Femur (tissue), 1 donor: ENCODE measurements around the gene C21orf58.
"Not testable (repeated sequence)": the region's sequence is repeated elsewhere in the genome, so short reads cannot be mapped to it uniquely, and the experiment has no call there.

Source experiments
- DNase-seq: peaks from one replicate; pipeline ENCODE4 v3.0.0-alpha.2; 2017

The C21orf58 gene

GRCh38 chr21:46323227-46323709, 402 bp downstream of the C21orf58 start:
- DNase-seq = no peak

GRCh38 chr21:46322351-46323226, 1.1 kb downstream of the C21orf58 start:
- DNase-seq = no peak

GRCh38 chr21:46320331-46320801, 3.3 kb downstream of the C21orf58 start:
- no peak for DNase-seq

DNA sequence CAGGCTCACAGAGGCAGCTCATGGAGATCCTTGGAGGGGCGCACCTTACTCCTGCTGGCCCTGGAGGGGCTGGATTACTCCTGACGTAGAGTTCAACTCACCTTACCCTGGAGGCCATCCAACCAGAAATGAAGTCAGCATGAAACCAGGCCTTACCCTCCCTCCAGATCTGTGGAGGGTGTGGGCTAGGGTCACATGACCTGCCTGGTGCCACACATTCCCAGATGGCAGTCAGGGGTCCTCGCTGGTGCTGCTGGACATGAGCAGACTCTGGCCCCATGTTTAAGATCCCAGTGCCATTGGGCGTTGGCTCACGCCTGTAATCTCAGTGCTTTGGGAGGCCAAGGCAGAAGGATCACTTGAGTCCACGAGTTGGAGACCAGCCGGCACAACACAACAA, 4.5 kb downstream of the C21orf58 start:
- no peak for DNase-seq

DNA sequence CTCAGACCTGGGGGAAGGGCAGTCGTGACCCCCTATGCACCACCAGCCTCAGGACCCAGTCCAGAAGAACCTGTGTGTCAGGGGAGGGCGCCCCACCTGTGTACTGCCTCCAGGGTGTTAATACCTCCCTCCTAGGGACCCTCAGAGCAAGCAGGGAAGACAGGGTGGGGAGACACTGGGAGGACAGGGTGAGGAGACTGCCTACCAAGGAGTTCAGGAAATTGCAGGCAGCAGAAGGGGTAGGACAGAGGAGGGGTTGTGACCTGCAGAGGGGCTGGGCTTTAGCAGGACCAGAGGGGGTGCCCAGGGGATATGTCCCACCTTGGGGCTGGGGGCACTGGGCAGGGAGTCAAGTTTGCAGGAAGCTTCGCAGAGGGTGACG, 5.2 kb downstream of the C21orf58 start:
- no peak for DNase-seq

- DNase-seq = no peak
These were observed 5.8 kb downstream of the C21orf58 start for GRCh38 chr21:46317710-46318463.

DNA sequence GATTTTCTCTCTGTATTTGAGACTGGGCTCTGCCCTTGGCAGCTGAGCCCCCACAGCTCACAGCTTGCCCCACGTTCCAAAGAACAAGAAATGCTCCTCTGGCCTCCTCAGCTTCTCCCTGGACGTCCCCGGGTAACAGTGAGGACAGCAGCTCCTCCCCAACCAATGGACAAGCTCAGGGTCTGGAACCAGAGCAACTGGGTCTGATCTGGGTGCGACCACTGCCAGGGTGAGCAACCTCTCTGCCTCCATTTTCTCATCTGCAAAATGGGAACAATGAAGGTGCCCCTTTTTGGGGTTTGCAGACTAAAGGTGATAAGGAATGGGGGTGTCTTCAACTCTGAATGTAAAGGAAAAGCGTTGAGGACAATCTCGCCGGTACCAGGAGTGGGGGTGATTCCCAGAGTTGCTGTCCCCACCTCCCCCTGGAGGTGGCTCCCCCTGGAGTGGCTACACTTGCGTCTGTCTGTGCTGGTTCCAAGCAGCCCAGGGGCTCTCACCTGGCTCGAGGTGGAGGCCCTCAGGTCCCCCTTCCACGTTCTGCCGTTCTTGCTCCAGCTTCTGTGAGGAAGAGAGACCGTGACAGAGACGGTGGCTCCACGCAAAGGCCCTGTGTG, 6.9 kb downstream of the C21orf58 start:
- no peak for DNase-seq

GRCh38 chr21:46314441-46315020, 9.1 kb downstream of the C21orf58 start:
- DNase-seq = no peak

GRCh38 chr21:46312949-46313348, 10.7 kb downstream of the C21orf58 start:
- no peak for DNase-seq

DNA sequence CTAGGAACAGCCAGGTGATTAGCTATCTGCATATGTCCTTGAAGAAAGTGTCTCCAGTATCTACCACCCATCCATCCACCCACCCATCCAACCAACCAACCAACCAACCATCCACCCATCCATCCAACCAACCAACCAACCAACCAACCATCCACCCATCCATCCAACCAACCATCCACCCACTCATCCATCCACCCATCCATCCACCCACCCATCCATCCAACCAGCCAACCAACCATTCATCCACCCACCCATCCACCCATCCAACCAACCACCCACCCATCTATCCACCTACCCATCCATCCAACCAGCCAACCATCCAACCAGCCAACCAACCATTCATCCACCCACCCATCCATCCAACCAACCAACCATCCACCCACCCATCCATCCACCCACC, 12.1 kb downstream of the C21orf58 start:
- DNase-seq = no peak

DNA sequence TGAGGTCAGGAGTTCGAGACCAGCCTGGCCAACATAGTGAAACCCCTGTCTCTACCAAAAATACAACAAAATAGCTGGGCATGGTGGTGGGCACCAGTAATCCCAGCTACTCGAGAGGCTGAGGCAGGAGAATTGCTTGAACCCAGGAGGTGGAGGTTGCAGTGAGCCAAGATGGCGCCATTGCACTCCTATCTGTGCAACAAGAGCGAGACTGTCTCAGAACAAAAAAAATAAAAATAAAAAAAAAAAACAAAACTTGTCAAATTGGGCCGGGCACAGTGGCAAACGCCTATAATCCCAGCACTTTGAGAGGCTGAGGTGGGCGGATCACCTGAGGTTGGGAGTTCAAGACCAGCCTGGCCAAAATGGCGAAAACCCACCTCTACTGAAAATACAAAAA, 13.4 kb downstream of the C21orf58 start:
- not testable (repeated sequence) for DNase-seq

GRCh38 chr21:46308431-46308830, 15.2 kb downstream of the C21orf58 start:
- no peak for DNase-seq

GRCh38 chr21:46307625-46308024, 16.0 kb downstream of the C21orf58 start:
- DNase-seq = no peak

- no peak for DNase-seq
These were observed 18.7 kb downstream of the C21orf58 start for GRCh38 chr21:46304955-46305354.

- no peak for DNase-seq
These were observed 19.2 kb downstream of the C21orf58 start for GRCh38 chr21:46304437-46304836.

DNA sequence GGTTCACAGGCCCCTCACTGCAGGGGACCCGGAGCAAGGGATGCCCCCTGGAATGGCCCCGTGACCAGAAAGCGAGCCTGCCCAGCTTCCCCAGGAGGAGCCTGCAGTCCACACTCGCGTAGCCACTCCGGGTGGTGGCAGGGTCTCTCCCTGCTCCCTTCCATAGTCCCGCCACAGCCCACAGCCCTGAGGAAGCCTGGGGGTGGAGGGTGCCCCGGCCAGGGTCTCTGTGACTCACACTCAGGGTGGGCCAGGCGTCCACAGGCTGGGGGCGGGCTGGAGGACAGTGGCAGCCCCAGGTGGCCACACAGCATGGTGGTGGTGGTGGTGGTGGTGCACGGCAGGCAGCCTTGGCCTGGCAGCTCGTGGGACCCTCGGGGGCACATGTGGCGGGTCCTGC, 21.9 kb downstream of the C21orf58 start:
- no peak for DNase-seq

GRCh38 chr21:46299167-46299566, 24.5 kb downstream of the C21orf58 start:
- DNase-seq = no peak

DNA sequence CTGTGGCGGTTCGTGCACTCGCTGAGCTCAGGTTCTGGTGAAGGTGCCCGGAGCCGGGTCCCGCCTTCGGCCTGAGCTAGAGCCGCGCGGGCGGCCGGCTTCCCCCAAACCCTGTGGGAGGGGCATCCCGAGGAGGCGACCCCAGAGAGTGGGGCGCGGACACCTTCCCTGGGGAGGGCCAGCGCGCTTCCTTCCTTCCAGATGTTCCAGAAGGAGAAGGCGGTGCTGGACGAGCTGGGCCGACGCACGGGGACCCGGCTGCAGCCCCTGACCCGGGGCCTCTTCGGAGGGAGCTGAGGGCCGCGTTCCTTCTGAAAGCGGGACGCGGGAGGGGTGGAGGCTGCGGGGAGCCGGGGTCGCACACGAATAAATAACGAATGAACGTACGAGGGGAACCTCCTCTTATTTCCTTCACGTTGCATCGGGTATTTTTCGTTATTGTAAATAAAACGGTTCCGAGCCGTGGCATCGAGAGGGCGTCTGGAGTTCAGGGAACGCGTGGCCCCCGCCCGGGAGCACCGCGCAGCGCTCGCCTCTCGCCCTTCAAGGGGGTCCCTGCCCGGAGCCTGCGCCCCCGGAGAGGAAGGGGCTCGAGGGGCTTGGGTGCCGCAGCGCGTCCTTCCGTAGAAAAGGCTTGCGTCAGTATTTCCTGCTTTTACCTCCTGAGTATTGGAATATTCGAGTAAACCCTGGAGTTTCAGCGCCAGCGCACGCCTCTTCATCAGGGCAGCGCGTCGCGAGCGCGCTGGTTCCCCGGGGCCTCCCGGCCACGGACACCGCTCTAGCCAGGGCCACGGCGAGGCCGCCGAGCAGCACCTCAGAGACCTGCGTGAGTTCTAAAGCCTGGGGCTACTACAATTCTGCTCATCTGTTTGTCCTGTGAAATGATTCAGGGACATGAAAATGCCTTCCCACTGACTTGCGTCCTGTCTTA, 26.1 kb downstream of the C21orf58 start:
- DNase-seq = peak; percentile 56

DNA sequence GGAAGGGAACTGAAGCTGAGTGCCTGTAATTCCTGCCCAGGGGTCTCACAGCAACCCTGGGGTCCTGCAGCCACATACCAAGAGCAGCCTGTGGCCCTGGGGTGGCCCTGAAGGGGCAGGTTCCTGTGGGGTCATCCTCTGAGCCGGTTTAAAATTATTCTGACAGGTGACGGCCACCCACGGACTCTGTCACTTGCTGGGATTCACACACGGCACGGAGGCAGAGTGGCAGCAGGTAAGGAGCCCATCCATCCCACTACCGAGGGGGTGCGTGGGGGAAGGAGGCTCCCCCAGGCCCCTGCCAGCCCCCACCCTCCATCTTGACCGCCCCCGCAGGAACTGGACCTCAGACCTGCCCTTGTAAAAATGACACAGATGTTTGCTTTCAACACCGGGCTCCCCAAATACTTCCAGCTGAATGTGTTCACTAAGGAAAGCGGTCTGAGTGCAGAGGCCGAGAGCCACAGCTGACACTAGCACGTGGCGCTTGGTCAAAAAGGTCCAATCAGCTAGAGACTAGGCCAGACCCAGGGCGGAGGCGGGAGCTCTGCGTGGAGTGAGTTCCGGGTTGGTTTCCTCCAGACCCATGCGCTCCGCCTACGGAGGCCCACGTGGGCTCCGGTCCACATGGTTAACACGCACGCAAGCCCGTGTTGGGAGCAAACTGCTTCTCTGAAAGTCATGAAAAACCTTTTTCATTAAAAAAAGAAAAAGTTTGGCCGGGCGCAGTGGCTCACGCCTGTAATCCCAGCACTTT, 27.5 kb downstream of the C21orf58 start:
- DNase-seq = peak; percentile 89

GRCh38 chr21:46295177-46295770, 28.4 kb downstream of the C21orf58 start:
- peak; percentile 61 for DNase-seq
